ENCODE measurements around the gene NMUR1. TPM values are rescaled to one million over a fixed set of nuclear protein-coding genes. Genes with fewer than 3 reads are reported as not detected.

Gene NMUR1
- total RNA-seq, 2 experiments from 2014 or later: 0.11 to 0.14 TPM

DNA sequence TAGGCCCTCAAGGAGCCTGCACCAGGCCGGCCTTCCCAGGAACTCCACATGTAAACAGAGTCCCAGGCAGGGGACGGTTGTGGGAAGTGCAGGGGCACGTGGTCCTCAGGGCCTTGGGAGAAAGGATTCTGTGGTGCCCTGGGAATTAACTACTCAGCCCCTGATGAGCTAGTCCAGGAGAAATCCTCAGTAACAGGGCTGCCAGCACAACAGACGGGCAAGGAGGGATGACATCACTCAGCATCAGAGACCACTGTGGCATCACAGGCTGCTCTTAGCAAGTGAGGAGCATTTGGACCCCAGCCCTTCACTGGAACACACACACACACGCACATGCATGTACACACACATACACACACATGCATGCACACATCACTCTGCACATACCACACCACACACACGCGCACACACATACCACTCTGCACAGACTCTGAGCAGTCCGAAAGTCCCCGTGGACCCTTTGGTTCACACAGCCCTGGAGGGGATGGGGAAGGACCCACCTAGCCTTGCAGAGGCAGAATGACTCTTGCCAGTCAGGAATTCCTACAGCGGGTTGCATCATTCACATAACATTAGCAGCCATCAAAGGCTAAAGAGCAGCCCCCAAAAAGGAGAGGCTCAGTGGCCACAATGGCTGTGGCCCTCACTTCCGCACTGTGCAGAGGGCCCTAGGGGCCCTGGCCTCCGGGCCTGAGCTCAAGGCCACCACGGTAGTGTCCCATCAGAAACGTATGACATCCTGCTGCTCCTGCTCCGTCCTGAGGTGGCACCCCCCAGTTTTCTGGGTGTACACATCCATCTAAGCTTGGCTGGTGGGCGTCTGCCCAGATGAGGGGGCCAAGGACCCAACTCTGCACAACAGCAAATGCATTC is 1.9 kb upstream of the NMUR1 start:
- Histone ChIP-seq H3K27ac (ENCODE audit: low read depth in 1 of 2, low read length in 2 of 2) (no peak overlapping the region), H3K36me3 (ENCODE audit: insufficient read depth, low read length) (no peaks in the 10 kb centered on the region), H3K4me1 (ENCODE audit: insufficient read depth, low read length) (peaks cover 29% of the 10 kb centered on the region), H3K27me3 (ENCODE audit: control insufficient read depth in 1 of 2, insufficient read depth in 2 of 2, low read length in 2 of 2) (peaks cover 7 to 10% of the 10 kb centered on the region in 2 experiments), H3K9me3 (ENCODE audit: control insufficient read depth in 1 of 2, insufficient read depth in 1 of 2, low read length in 2 of 2) (peaks cover 0 to 4% of the 10 kb centered on the region in 2 experiments), H3K4me3 (ENCODE audit: low read length) (no peak overlapping the region)
- no peaks in the 10 kb centered on the region for H3K9me3 Mint-ChIP-seq
- POLR2A ChIA-PET: interaction anchor here (0.9 kb wide), 1 partner anchor 18 kb away, joined by 3 read pairs; no protein-coding TSS in a partner anchor
- ATAC-seq (ENCODE audit: poor library complexity): no peak
- CTCF ChIA-PET: no interaction called here
- DNase-seq: peak in 1 of 14 experiments; percentile 0
- TF ChIP-seq, protein P1, sequence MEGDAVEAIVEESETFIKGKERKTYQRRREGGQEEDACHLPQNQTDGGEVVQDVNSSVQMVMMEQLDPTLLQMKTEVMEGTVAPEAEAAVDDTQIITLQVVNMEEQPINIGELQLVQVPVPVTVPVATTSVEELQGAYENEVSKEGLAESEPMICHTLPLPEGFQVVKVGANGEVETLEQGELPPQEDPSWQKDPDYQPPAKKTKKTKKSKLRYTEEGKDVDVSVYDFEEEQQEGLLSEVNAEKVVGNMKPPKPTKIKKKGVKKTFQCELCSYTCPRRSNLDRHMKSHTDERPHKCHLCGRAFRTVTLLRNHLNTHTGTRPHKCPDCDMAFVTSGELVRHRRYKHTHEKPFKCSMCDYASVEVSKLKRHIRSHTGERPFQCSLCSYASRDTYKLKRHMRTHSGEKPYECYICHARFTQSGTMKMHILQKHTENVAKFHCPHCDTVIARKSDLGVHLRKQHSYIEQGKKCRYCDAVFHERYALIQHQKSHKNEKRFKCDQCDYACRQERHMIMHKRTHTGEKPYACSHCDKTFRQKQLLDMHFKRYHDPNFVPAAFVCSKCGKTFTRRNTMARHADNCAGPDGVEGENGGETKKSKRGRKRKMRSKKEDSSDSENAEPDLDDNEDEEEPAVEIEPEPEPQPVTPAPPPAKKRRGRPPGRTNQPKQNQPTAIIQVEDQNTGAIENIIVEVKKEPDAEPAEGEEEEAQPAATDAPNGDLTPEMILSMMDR (IDR thresholded peaks at IDR 0.05): no peak
- H3K4me1 Mint-ChIP-seq (ENCODE audit: low read depth): peaks cover 5% of the 10 kb centered on the region
- no peaks in the 10 kb centered on the region for H3K36me3 Mint-ChIP-seq (ENCODE audit: low read depth)
- H3K27ac Mint-ChIP-seq: no peak overlapping the region
- intact Hi-C loops (cut with DNase I, micrococcal nuclease): no loop called here
- H3K27me3 Mint-ChIP-seq: peaks cover 24% of the 10 kb centered on the region
- H3K4me3 Mint-ChIP-seq: no peak overlapping the region

DNA sequence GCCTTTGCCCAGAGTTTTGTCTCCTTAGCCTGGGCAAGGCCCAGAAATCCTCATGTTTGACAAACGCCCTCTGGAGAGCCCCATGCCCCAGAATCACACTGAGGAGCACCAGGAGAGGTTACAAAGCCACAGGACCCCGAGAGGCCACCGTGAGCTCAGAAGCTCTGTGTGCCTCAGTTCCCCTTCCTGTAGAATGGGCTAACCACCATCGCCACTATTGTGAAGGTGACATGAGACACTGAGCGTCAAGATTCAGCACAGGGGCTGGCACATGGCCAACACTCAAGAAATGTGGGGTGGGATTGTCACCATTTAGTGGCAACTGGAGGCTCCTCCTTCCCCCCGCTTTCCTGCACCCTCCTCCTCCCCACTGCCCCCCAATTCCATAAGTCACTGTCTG is 1.2 kb upstream of the NMUR1 start:
- no peak overlapping the region for H3K4me3 Mint-ChIP-seq
- H3K27ac ChIP-seq (ENCODE audit: low read depth in 1 of 2, low read length in 2 of 2): no peak overlapping the region
- ChIA-PET CTCF (no interaction called here), POLR2A (no interaction called here)
- no peaks in the 10 kb centered on the region for H3K36me3 Mint-ChIP-seq (ENCODE audit: low read depth)
- TF ChIP-seq, protein P1 (IDR thresholded peaks at IDR 0.05): no peak
- no peak overlapping the region for H3K4me3 ChIP-seq (ENCODE audit: low read length)
- H3K36me3 ChIP-seq (ENCODE audit: insufficient read depth, low read length): no peaks in the 10 kb centered on the region
- peaks cover 24% of the 10 kb centered on the region for H3K27me3 Mint-ChIP-seq
- peaks cover 34% of the 10 kb centered on the region for H3K4me1 ChIP-seq (ENCODE audit: insufficient read depth, low read length)
- H3K27ac Mint-ChIP-seq: no peak overlapping the region
- peaks cover 5% of the 10 kb centered on the region for H3K4me1 Mint-ChIP-seq (ENCODE audit: low read depth)
- H3K9me3 Mint-ChIP-seq: no peaks in the 10 kb centered on the region
- peak in 1 of 14 experiments; percentile 33 for DNase-seq
- no peak for ATAC-seq (ENCODE audit: poor library complexity)
- H3K9me3 ChIP-seq (ENCODE audit: control insufficient read depth in 1 of 2, insufficient read depth in 1 of 2, low read length in 2 of 2): peaks cover 0 to 4% of the 10 kb centered on the region in 2 experiments
- H3K27me3 ChIP-seq (ENCODE audit: control insufficient read depth in 1 of 2, insufficient read depth in 2 of 2, low read length in 2 of 2): peaks cover 7 to 10% of the 10 kb centered on the region in 2 experiments
- intact Hi-C loops (cut with DNase I, micrococcal nuclease): no loop called here

DNA sequence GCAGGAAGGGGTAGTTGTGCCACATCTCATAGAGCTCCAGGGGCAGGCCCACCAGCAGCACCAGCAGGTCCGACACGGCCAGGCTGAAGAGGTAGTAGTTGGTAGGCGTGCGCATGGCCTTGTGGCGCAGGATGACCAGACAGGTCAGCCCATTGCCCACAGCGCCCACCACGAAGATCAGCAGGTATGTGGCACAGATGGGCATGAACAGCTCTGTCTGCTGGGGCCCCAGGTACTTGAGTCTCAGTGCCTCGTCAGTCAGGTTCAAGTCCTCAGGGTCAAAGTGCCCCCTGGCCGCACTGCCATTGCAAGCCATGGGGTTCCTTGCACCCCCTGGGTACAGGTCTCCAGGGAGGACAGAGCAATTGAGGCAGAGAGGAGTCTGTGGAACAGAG is 1.6 kb downstream of the NMUR1 start:
- H3K27ac Mint-ChIP-seq: no peak overlapping the region
- H3K27me3 ChIP-seq (ENCODE audit: control insufficient read depth in 1 of 2, insufficient read depth in 2 of 2, low read length in 2 of 2): peaks cover 7 to 10% of the 10 kb centered on the region in 2 experiments

More for the DNA sequence above, 1.6 kb downstream of the NMUR1 start:
- H3K4me3 Mint-ChIP-seq: no peak overlapping the region
- ATAC-seq (ENCODE audit: poor library complexity) (no peak), DNase-seq (no peak)
- Histone ChIP-seq H3K4me1 (ENCODE audit: insufficient read depth, low read length) (peaks cover 59% of the 10 kb centered on the region), H3K36me3 (ENCODE audit: insufficient read depth, low read length) (no peaks in the 10 kb centered on the region), H3K9me3 (ENCODE audit: control insufficient read depth in 1 of 2, insufficient read depth in 1 of 2, low read length in 2 of 2) (peaks cover 0 to 9% of the 10 kb centered on the region in 2 experiments), H3K27ac (ENCODE audit: low read depth in 1 of 2, low read length in 2 of 2) (no peak overlapping the region), H3K4me3 (ENCODE audit: low read length) (no peak overlapping the region)
- TF ChIP-seq, protein P1 (IDR thresholded peaks at IDR 0.05): no peak
- peaks cover 24% of the 10 kb centered on the region for H3K27me3 Mint-ChIP-seq
- peaks cover 9% of the 10 kb centered on the region for H3K4me1 Mint-ChIP-seq (ENCODE audit: low read depth)
- ChIA-PET POLR2A (no interaction called here), CTCF (no interaction called here)
- intact Hi-C loops (cut with DNase I, micrococcal nuclease): loop anchor here in 1 of 2 experiments (1.0 kb wide), 1 partner anchor 30 kb away; no protein-coding TSS in a partner anchor
- H3K36me3 Mint-ChIP-seq (ENCODE audit: low read depth): no peaks in the 10 kb centered on the region
- H3K9me3 Mint-ChIP-seq: no peaks in the 10 kb centered on the region
